GM19324 (cell line): ENCODE measurements around the gene UPF1.
"Not testable (repeated sequence)": the region's sequence is repeated elsewhere in the genome, so short reads cannot be mapped to it uniquely, and the experiment has no call there.

ENCODE experiments used
- ATAC-seq: cut with Tn5 transposase; IDR thresholded peaks from one replicate; pipeline ENCODE4 v1.9.1; 2021; ENCODE audit warnings: mild to moderate bottlenecking, moderate library complexity; ENCODE audit not compliant: unreplicated experiment, low FRiP score

The UPF1 gene

GRCh38 chr19:18908917-18909619, 77.3 kb downstream of the UPF1 start:
- ATAC-seq: no peak

- no peak for ATAC-seq
Measured at GRCh38 chr19:18910010-18910409, 78.3 kb downstream of the UPF1 start.

- ATAC-seq: no peak
Measured at GRCh38 chr19:18910801-18911436, 79.2 kb downstream of the UPF1 start.

GRCh38 chr19:18912933-18913332, 81.2 kb downstream of the UPF1 start:
- ATAC-seq: no peak

- ATAC-seq: no peak
Measured at GRCh38 chr19:18913466-18913865, 81.7 kb downstream of the UPF1 start.

GRCh38 chr19:18915639-18916038, 83.9 kb downstream of the UPF1 start:
- no peak for ATAC-seq

- ATAC-seq: not testable (repeated sequence)
Measured at GRCh38 chr19:18917593-18917992, 85.8 kb downstream of the UPF1 start.
